ENCODE measurements around the gene SSBP2.

SSBP2 gene

DNA sequence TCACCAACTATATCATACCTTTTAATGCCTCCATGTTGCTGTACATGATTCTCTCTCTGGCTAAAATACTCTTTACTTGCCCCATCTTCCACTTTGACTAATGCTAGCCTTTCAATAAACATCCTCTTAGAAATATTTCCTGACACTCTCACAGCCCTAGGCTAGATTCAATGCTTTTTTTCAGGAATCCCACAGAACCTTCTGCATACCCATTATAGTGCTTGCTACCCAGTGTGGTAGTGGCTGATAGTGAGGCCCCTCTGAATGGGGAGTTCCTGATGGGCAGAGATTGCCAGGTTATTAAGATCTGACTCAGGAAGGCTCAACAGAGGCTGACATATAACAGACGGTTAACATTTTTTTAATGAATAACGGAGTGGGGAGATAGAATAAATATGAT is 11.6 kb downstream of the SSBP2 start:
- TF ChIP-seq, protein P1, sequence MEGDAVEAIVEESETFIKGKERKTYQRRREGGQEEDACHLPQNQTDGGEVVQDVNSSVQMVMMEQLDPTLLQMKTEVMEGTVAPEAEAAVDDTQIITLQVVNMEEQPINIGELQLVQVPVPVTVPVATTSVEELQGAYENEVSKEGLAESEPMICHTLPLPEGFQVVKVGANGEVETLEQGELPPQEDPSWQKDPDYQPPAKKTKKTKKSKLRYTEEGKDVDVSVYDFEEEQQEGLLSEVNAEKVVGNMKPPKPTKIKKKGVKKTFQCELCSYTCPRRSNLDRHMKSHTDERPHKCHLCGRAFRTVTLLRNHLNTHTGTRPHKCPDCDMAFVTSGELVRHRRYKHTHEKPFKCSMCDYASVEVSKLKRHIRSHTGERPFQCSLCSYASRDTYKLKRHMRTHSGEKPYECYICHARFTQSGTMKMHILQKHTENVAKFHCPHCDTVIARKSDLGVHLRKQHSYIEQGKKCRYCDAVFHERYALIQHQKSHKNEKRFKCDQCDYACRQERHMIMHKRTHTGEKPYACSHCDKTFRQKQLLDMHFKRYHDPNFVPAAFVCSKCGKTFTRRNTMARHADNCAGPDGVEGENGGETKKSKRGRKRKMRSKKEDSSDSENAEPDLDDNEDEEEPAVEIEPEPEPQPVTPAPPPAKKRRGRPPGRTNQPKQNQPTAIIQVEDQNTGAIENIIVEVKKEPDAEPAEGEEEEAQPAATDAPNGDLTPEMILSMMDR (IDR thresholded peaks at IDR 0.05; ENCODE audit: low read depth, low read length, missing control alignments) = no peak
- no peak overlapping the region for H3K4me3 ChIP-seq (replicated peaks; ENCODE audit: low read depth, low read length)
- no peak for DNase-seq (ENCODE audit: extremely low read depth, low read depth)

DNA sequence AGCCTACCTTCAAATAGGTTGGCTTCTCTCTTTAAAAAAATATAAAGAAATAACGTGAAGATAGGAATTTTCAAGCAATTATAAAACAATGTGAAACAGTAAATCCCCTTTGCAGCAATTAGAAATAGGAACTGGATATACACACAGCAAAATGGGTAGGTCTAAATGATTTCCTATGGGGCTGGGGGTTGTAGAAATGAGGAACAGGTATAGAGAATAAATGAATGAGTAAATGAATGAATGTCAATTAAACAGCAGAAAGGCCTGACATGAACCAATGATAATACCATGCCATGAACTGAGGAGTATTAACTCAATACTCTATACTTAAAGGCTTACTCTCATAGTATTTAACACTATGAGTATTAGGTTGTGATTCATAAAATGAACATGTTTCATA is 21.6 kb downstream of the SSBP2 start:
- TF ChIP-seq, protein P1 (IDR thresholded peaks at IDR 0.05; ENCODE audit: low read depth, low read length, missing control alignments) = no peak

DNA sequence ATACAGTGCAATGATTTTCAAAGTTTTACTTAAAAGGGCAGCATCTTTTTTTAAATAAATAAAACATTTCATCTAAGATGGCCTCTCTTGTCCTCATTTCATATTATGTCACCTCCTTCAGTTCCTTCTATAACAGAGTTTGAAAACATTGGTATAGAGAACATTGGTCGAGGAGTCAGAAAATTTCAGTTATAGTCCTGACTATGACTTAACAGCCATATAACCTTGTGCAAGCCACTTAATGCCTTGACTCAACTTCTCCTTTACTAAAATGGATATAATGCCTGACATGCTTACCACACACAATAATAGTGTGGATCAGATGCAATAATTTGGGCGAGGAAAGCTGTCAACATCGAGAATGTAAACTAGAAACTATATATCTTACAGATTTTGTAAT is 22.6 kb downstream of the SSBP2 start:
- H3K4me3 ChIP-seq (replicated peaks; ENCODE audit: low read depth, low read length) = no peak overlapping the region
- TF ChIP-seq, protein P1 (IDR thresholded peaks at IDR 0.05; ENCODE audit: low read depth, low read length, missing control alignments) = no peak
- DNase-seq (ENCODE audit: extremely low read depth, low read depth) = no peak

More for the DNA sequence above, 21.6 kb downstream of the SSBP2 start:
- no peak for DNase-seq (ENCODE audit: extremely low read depth, low read depth)
- no peak overlapping the region for H3K4me3 ChIP-seq (replicated peaks; ENCODE audit: low read depth, low read length)

DNA sequence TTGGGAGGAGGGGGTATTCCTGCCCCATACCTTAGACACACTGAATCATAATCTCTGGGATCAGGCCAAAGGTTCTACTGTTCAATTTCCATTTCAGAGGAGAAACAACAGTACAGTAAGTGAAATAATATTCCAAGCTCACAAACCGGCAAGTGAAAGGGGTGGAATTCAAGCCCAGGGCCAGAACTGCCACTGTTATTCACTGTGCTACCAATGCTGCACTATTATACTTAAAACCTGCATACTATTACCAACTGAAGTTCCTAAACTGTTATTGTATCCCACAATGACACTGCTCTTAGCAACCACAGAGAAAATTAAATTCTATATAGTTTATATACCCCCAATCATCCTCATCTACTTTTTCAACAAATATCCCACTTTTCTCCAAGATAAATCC is 24.6 kb downstream of the SSBP2 start:
- no peak overlapping the region for H3K4me3 ChIP-seq (replicated peaks; ENCODE audit: low read depth, low read length)
- TF ChIP-seq, protein P1 (IDR thresholded peaks at IDR 0.05; ENCODE audit: low read depth, low read length, missing control alignments) = no peak
- no peak for DNase-seq (ENCODE audit: extremely low read depth, low read depth)

DNA sequence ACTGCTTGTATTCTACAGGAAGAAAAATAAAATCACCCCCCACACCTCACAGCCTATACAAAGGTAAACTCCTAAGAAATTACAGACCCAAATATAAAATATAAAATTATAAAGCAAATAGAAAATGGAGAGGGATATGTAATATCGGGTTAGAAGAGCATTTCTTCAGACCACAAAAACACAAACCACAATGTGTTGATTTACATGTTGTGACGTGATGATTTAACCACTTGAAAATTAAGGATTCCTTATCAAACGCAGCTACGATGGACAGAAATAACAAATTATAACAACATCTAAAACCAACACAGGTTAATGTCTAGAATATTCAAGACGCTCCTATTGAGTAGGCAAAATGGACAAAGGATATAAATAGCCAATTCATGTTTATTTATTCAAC is 26.3 kb downstream of the SSBP2 start:
- DNase-seq (ENCODE audit: extremely low read depth, low read depth) = no peak
- TF ChIP-seq, protein P1 (IDR thresholded peaks at IDR 0.05; ENCODE audit: low read depth, low read length, missing control alignments) = no peak
- no peak overlapping the region for H3K4me3 ChIP-seq (replicated peaks; ENCODE audit: low read depth, low read length)

DNA sequence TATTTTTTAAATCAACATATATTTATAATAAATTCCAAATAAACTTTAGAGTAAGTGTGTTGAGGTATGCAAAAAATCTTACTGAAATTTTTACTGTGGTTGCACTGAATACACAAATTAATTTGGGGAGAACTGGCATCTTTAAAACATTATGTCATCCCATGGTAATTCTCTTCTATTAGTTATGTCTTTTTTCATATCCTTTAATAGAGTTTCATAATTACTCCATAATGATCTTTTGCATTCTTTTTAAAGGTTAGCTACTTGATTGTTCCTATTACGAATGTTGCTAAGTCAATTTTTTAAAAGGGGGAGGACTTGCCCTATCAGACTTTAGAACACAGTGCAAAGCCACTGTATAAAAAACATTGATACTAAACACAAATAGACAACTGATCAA is 26.8 kb downstream of the SSBP2 start:
- H3K4me3 ChIP-seq (replicated peaks; ENCODE audit: low read depth, low read length) = no peak overlapping the region
- DNase-seq (ENCODE audit: extremely low read depth, low read depth) = no peak
- TF ChIP-seq, protein P1 (IDR thresholded peaks at IDR 0.05; ENCODE audit: low read depth, low read length, missing control alignments) = no peak

DNA sequence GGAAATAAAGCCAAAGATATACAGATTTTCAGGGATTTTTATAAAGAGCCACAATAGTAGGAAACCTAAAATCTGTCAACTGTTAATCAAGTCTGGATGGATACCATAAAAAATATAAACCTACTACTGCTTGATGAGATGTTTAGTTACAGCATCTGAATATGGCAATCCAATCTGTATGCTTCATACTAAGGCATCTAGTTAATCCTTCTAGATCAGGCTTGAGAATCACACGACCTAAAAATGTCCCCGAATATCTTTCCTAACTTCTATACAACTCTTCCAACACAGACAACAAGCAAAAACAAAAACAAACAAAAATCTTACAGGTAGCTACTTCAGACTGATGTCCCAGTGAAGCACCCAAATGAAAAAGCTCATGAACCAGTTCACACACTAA is 29.8 kb downstream of the SSBP2 start:
- no peak overlapping the region for H3K4me3 ChIP-seq (replicated peaks; ENCODE audit: low read depth, low read length)
- TF ChIP-seq, protein P1 (IDR thresholded peaks at IDR 0.05; ENCODE audit: low read depth, low read length, missing control alignments) = no peak
- DNase-seq (ENCODE audit: extremely low read depth, low read depth) = no peak

Data from HFF-Myc (cell line).